H9 (cell line): Measurements from ENCODE around the gene HSPA1L. TPM values are rescaled to one million over a fixed set of nuclear protein-coding genes. Genes with fewer than 3 reads are reported as not detected.

Source experiments
- DNase-seq: peaks from one replicate; pipeline ENCODE4 v3.0.0-alpha.2; 2017
- H2AFZ ChIP-seq: one replicate; pipeline ENCODE4 v1.6.1; 2013; ENCODE audit warnings: mild to moderate bottlenecking, low read length, control low read depth, moderate library complexity
- H2AK5ac ChIP-seq: 2 replicates; pipeline ENCODE4 v1.6.1; 2013; ENCODE audit warnings: low read length, control low read depth, mixed read lengths; ENCODE audit not compliant: insufficient read length
- H2BK120ac ChIP-seq: one replicate; pipeline ENCODE4 v1.6.1; 2013; ENCODE audit warnings: low read depth, mild to moderate bottlenecking, low read length, control low read depth, inconsistent platforms; ENCODE audit not compliant: poor library complexity, severe bottlenecking
- H2BK12ac ChIP-seq: 2 replicates; pipeline ENCODE4 v1.6.1; 2013; ENCODE audit warnings: low read length, control low read depth, mixed read lengths, low read depth; ENCODE audit not compliant: insufficient read length
- H2BK15ac ChIP-seq: 2 replicates; pipeline ENCODE4 v1.6.1; 2013; ENCODE audit warnings: low read depth, low read length, control low read depth
- H2BK20ac ChIP-seq: one replicate; pipeline ENCODE4 v1.6.1; 2013; ENCODE audit warnings: low read depth, mild to moderate bottlenecking, low read length, control low read depth, inconsistent platforms; ENCODE audit not compliant: poor library complexity, severe bottlenecking
- H2BK5ac ChIP-seq: 2 replicates; pipeline ENCODE4 v1.6.1; 2013; ENCODE audit warnings: low read length, control low read depth, mixed read lengths; ENCODE audit not compliant: insufficient read length
- H3K14ac ChIP-seq: 2 replicates; pipeline ENCODE4 v1.6.1; 2013; ENCODE audit warnings: low read length, control low read depth; ENCODE audit not compliant: insufficient read depth
- H3K18ac ChIP-seq: 2 replicates; pipeline ENCODE4 v1.6.1; 2013; ENCODE audit warnings: low read depth, mild to moderate bottlenecking, mixed read lengths, low read length, control low read depth; ENCODE audit not compliant: insufficient read length
- H3K23ac ChIP-seq: 2 replicates; pipeline ENCODE4 v1.6.1; 2013; ENCODE audit warnings: low read length, control low read depth, mixed read lengths, low read depth; ENCODE audit not compliant: insufficient read length
- H3K23me2 ChIP-seq: 2 replicates; pipeline ENCODE4 v1.6.1; 2013; ENCODE audit warnings: low read depth, mild to moderate bottlenecking, mixed read lengths, low read length, control low read depth; ENCODE audit not compliant: insufficient read length, poor library complexity, severe bottlenecking
- H3K27ac ChIP-seq: 2 replicates; pipeline ENCODE4 v1.5.1; 2013; ENCODE audit warnings: low read length, control low read depth, mixed read lengths, low read depth; ENCODE audit not compliant: insufficient read length
- H3K27me3 ChIP-seq: 2 replicates; pipeline ENCODE4 v1.6.1; 2013; ENCODE audit warnings: low read length, control low read depth, inconsistent platforms; ENCODE audit not compliant: insufficient read depth
- H3K4ac ChIP-seq: 2 replicates; pipeline ENCODE4 v1.6.1; 2013; ENCODE audit warnings: low read depth, mild to moderate bottlenecking, control low read depth, inconsistent platforms, low read length, moderate library complexity
- H3K4me1 ChIP-seq: 2 replicates; pipeline ENCODE4 v1.6.1; 2013; ENCODE audit warnings: low read length, control low read depth, inconsistent platforms; ENCODE audit not compliant: insufficient read depth
- H3K4me2 ChIP-seq: 2 replicates; pipeline ENCODE4 v1.6.1; 2013; ENCODE audit warnings: low read length, control low read depth, mixed read lengths; ENCODE audit not compliant: insufficient read length, insufficient read depth
- H3K56ac ChIP-seq: 2 replicates; pipeline ENCODE4 v1.6.1; 2013; ENCODE audit warnings: low read depth, mild to moderate bottlenecking, mixed read lengths, low read length, control low read depth; ENCODE audit not compliant: insufficient read length
- H3K79me1 ChIP-seq: 2 replicates; pipeline ENCODE4 v1.6.1; 2013; ENCODE audit warnings: low read depth, mild to moderate bottlenecking, moderate library complexity, low read length, control low read depth, inconsistent platforms; ENCODE audit not compliant: insufficient read depth, poor library complexity, severe bottlenecking
- H3K79me2 ChIP-seq: 2 replicates; pipeline ENCODE4 v1.6.1; 2013; ENCODE audit warnings: low read length, control low read depth, inconsistent platforms; ENCODE audit not compliant: insufficient read depth
- H3K9ac ChIP-seq: 2 replicates; pipeline ENCODE4 v1.6.1; 2013; ENCODE audit warnings: low read length, control low read depth, mixed read lengths; ENCODE audit not compliant: insufficient read length; ENCODE audit errors: extremely low read depth
- H3K9me3 ChIP-seq: one replicate; pipeline ENCODE4 v1.6.1; 2013; ENCODE audit warnings: low read depth, low read length, inconsistent platforms; ENCODE audit not compliant: control insufficient read depth
- H3T11ph ChIP-seq: one replicate; pipeline ENCODE4 v1.6.1; 2013; ENCODE audit warnings: mild to moderate bottlenecking, low read length, control low read depth, inconsistent platforms
- H4K20me1 ChIP-seq: one replicate; pipeline ENCODE4 v1.6.1; 2013; ENCODE audit not compliant: control insufficient read depth, insufficient read length, insufficient read depth
- H4K5ac ChIP-seq: 2 replicates; pipeline ENCODE4 v1.6.1; 2013; ENCODE audit warnings: low read depth, mild to moderate bottlenecking, mixed read lengths, low read length, control low read depth; ENCODE audit not compliant: insufficient read length
- H4K8ac ChIP-seq: replicated peaks from 2 replicates; pipeline ENCODE4 v1.6.1; 2013; ENCODE audit warnings: low read length, control low read depth, mixed read lengths, low read depth; ENCODE audit not compliant: insufficient read length
- H4K91ac ChIP-seq: 2 replicates; pipeline ENCODE4 v1.6.1; 2013; ENCODE audit warnings: low read depth, mild to moderate bottlenecking, moderate library complexity, mixed read lengths, low read length, control low read depth; ENCODE audit not compliant: insufficient read length
- H3K27ac Mint-ChIP-seq, 3 experiments: 2 replicates in 2 of 3; 3 replicates in 1 of 3; pipeline ENCODE4 v1.8.0; 2020 to 2021; ENCODE audit warnings: mixed read lengths in 3 of 3, mild to moderate bottlenecking in 1 of 3, moderate library complexity in 1 of 3
- H3K27me3 Mint-ChIP-seq: 2 replicates; pipeline ENCODE4 v1.8.0; 2021; ENCODE audit warnings: low read depth, mild to moderate bottlenecking, moderate library complexity, mixed read lengths
- H3K36me3 Mint-ChIP-seq, 3 experiments: 2 replicates in 2 of 3; 3 replicates in 1 of 3; pipeline ENCODE4 v1.8.0; 2020 to 2021; ENCODE audit warnings: low read depth in 3 of 3, mixed read lengths in 3 of 3; ENCODE audit not compliant: insufficient read depth in 1 of 3
- H3K4me1 Mint-ChIP-seq, 2 experiments: 2 replicates each; pipeline ENCODE4 v1.8.0; 2020; ENCODE audit warnings: mixed read lengths in 2 of 2
- H3K4me3 Mint-ChIP-seq, 2 experiments: 2 replicates in 1 of 2; 3 replicates in 1 of 2; pipeline ENCODE4 v1.8.0; 2020 to 2021; ENCODE audit warnings: mild to moderate bottlenecking in 2 of 2, mixed read lengths in 2 of 2, moderate library complexity in 1 of 2
- H3K9me3 Mint-ChIP-seq, 2 experiments: 2 replicates in 1 of 2; 3 replicates in 1 of 2; pipeline ENCODE4 v1.8.0; 2020; ENCODE audit warnings: mild to moderate bottlenecking in 2 of 2, mixed read lengths in 2 of 2, moderate library complexity in 1 of 2
- CTCF ChIP-seq: fragments of 200-600 bp; sonication (generic); conservative IDR thresholded peaks from 3 replicates; pipeline ENCODE4 v1.8.0; 2021; ENCODE audit warnings: antibody characterized with exemption, mild to moderate bottlenecking
- whole genome bisulfite sequencing: extraction: QIAGEN DNeasy Blood & Tissue Kit; methylation state at CpG from one replicate; pipeline ENCODE4 v1.1.7; 2013; ENCODE audit warnings: missing lambda C conversion rate, low lambda C conversion rate, mixed read lengths; ENCODE audit not compliant: insufficient read length; ENCODE audit errors: extremely low coverage; 5-methylcytosine and 5-hydroxymethylcytosine counted together
- total RNA-seq: library from RNA; stranded (reverse); gene quantifications from 2 replicates; pipeline ENCODE4 v1.2.1, GENCODE V29; 2021

Gene HSPA1L
- total RNA-seq, 1 experiment from 2014 or later = 2.5 TPM

- peaks cover 5 to 10% of the 10 kb centered on the region in 2 experiments; a peak in 3 of 4 replicates for H3K4me1 Mint-ChIP-seq
- H4K20me1 ChIP-seq = no peaks in the 10 kb centered on the region
- no peak overlapping the region for H3K27ac ChIP-seq
- peaks cover 22 to 39% (median 24%) of the 10 kb centered on the region in 3 experiments; a peak in 6 of 7 replicates for H3K36me3 Mint-ChIP-seq
- H3K4ac ChIP-seq = no peak overlapping the region
- no peak overlapping the region for H2AFZ ChIP-seq
- no peak overlapping the region for H2AK5ac ChIP-seq
- H3K56ac ChIP-seq = no peak overlapping the region
- no peak overlapping the region for H2BK120ac ChIP-seq
- no peaks in the 10 kb centered on the region for H3K9me3 Mint-ChIP-seq
- no peaks in the 10 kb centered on the region for H3K79me1 ChIP-seq
- no peak for DNase-seq
- H2BK12ac ChIP-seq = no peak overlapping the region
- H3K9ac ChIP-seq = no peak overlapping the region
- WGBS = no CpG with 5 or more reads among the region's 14 CpGs
- H3K23me2 ChIP-seq = no peaks in the 10 kb centered on the region
- H3K4me2 ChIP-seq = no peak overlapping the region
- H3K79me2 ChIP-seq = no peaks in the 10 kb centered on the region
- H3K23ac ChIP-seq = no peak overlapping the region
- H3K14ac ChIP-seq = no peak overlapping the region
- no peak overlapping the region for H2BK20ac ChIP-seq
- H2BK15ac ChIP-seq = no peak overlapping the region
- no peaks in the 10 kb centered on the region for H3K4me1 ChIP-seq
- no peak overlapping the region for H3K18ac ChIP-seq
- H3K4me3 Mint-ChIP-seq = no peak overlapping the region
- H4K91ac ChIP-seq = no peak overlapping the region
- H3K27ac Mint-ChIP-seq = peak overlapping the region in 2 of 3 experiments; percentile 52 to 61; a peak in 2 of 7 replicates
- no peaks in the 10 kb centered on the region for H3K27me3 Mint-ChIP-seq
- H2BK5ac ChIP-seq = no peak overlapping the region
- no peak overlapping the region for H3T11ph ChIP-seq
- no peak overlapping the region for H4K5ac ChIP-seq
- H3K27me3 ChIP-seq = no peaks in the 10 kb centered on the region
- H4K8ac ChIP-seq = no peak overlapping the region
- no peak for TF ChIP-seq CTCF
- no peaks in the 10 kb centered on the region for H3K9me3 ChIP-seq
Observed at GRCh38 chr6:31776485-31776988, 38.5 kb downstream of the HSPA1L start.
